HG02798 (cell line): Measurements from ENCODE around the gene ALDH3B1.

Experiments
- ATAC-seq: cut with Tn5 transposase; IDR thresholded peaks from one replicate; pipeline ENCODE4 v1.9.1; 2021; ENCODE audit warnings: mild to moderate bottlenecking; ENCODE audit not compliant: unreplicated experiment, poor library complexity

Gene ALDH3B1

DNA sequence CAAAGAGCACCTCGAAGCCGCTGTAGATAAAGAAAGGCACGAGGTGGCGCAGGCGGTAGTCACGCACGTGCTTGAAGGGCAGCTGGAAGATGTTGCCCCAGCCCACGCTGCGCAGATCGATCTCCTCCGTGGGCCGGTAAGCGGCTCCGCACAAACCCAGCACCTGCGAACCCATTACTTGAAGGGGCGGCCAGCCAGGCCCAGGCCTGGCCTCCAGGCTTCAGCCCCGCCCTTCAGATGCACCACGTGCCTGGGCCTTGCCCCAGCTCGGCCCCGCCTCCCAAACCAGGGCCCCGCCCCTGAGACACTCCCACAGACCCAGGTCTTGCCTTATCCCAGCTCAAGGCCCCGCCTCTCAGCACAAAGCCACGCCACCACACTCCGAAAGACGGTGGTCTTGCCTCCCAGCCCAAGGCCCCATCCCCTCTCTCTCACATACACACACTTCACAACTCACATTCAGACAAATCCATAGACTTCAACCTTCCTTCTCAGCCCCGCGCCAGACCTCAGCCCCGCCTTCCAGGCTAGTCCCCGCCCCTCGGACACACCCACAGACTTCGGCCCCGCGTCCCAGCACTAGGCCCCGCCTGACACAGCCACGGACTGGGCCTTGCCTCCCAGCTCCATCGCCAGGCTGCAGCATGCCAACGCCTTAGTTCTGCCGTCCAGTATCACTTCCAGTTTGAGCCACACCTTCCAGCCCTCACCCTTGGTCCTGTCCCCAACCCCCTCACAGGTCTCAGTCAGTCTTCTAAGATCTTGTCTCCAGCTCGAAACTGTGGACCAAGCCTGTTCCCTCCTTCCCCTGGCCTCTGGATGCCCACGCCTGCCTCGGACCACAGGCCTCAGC lies 13.3 kb upstream of the ALDH3B1 start:
- ATAC-seq: no peak

DNA sequence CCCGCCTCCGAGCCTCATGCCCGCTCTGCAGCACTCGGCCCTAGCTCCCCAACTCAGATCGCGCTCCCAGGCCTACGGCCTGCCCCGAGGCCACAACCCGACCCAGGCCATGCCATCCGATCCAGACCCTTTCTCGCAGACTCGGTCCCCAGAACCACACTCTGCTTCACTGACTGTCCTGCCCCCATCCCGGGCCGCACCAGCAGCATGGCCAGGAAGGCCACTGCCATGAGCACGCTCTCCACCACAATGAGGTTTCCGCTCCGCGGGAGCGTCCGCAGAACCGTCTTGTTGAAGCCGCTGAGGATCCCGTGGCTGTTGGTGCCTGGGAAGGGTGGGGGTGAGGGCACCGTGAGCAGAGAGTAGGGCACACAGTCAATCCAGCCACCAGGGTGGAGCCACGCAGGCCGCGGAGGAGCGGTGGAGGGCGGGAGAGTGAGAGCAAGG lies 12.6 kb upstream of the ALDH3B1 start:
- no peak for ATAC-seq

DNA sequence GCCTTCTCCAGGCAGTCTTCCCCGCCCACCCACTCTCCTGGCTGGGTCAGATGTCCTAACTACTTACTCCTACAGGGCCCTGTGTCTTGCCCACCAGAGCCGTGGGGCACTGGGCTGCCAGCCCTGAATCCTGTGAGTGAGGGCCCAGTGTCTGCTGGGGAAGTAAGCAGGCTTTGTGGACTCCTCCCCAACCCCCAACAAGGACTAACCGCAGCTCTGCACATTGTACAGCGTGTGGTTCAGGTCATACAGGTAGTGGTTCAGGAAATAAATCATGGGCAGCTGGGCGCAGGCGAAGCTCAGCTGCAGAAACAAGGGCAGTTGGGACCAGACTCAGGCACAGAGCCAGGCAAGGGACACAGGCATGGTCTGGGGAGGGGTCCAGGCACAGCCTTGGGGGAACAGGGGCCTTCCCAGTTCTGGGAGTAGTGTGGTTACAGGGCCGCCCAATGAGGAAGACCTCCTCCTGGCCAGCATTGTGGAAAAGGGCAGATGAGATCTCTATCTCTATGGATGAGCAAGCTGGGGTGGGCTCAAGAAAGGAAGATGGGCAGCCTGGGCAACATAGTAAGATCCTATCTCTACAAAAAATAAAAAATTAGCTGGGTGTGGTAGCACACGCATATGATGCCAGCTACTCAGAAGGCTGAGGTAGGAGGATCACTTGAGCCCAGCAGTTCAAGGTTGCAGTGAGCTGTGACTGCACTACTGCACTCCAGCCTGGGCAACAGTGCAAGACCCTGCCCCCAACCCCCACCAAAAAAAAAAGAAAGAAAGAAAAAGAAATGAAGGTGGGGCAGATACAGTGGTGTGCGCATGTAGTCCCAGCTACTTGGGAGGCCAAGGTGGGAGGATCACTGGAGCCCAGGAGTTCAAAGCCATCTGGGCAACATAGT lies 11.7 kb upstream of the ALDH3B1 start:
- ATAC-seq: no peak

DNA sequence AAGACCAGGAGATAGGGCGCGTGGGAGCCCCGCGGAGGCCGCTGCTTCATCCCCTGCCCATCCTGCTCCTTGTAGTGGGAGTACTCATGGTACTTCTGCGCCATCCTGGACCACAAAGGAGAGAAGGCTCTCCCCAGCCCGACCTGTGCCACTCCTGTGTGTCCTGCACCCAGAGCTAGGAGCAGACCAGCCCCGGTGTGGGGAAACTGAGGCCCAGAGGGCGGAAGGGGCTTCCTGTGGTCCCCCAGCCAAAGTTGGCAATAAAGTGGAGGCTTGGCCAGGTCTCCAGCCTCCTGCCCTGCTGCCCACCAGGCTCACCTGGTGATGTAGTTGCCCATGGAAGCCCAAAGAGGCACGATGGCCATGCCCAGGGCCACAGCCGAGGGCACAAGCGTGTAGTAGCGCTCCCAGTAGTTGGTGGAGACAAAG lies 10.9 kb upstream of the ALDH3B1 start:
- ATAC-seq: no peak

DNA sequence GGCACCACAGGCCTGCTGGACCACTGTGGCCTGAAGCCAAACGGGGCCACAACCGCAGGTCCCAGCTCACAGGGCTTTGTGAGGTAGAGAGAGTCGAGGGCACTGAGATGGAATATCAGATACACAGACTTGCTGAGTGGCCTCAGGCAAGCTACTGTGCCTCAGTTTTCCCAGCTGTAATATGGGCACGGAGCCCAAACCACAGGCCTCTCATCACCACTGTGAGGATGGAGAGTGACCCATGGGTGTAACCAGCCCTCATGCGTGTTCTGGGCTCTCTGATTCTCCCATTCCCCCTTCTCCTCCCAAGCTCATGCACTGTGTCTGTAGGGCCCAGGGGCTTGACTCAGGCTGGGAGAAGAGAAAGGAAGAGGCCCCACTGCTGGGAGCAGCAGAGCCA lies 10.4 kb upstream of the ALDH3B1 start:
- ATAC-seq: no peak

DNA sequence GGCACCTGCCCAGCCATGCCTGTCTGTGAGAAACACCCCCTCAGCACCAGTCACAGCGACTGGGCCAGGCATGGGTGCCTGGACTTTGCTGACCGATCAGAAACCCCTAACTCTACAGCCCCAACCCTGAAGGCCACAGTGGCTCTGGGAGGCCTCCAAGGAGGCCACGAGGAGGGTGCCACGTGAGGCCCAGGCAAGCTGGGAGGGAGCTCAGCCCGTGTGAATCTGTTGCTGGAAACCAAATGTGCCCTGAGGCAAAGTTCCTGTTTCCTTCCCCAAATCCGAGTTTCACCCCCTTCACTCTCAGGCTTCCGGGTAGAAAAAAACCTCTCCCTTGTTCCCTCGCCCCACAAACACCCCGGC lies 7.6 kb upstream of the ALDH3B1 start:
- ATAC-seq: peak; percentile 8

DNA sequence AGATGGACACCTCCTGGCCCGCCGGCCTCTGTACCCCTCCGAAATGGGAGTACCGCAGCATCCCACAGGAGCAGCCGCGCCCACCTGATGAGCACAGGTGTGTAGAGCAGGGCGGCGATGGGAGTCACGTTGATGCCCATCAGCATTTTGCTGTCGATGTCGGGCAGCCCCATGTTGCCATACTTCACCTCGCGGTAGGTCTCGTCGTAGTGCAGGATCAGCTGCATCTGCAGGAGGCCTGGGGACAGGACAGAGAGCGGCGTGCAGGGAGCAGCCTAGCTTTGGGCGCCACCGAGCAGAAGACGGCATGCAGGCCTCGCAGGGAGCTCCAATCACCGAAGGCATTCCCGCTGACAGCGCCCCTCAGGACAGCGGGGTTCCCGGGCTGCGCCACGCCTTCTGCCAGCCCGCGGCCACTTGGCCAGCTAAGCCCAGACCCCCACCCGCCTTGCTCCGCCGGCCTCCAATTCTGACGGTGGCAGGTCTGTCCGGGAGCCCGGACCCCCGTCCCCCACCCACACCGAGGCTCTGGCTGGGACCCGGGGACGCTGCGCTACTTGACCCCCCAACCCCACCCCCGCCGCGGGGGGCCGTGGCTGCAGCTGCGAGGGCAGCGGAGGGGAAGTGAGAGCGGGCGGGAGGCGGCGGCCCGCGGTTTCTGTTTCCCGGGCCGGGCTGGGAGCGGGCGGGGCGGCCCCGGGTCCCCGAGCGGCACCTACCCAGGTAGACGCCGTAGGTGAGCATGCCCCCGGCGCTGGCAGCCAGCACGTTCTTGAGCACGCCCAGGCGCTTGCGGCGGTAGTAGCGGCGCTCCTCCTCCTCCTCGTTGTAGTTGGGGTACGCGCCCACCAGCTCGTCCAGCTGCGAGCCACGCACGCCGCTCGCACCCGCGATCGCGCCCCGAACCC lies 6.9 kb upstream of the ALDH3B1 start:
- ATAC-seq: peak; percentile 35

DNA sequence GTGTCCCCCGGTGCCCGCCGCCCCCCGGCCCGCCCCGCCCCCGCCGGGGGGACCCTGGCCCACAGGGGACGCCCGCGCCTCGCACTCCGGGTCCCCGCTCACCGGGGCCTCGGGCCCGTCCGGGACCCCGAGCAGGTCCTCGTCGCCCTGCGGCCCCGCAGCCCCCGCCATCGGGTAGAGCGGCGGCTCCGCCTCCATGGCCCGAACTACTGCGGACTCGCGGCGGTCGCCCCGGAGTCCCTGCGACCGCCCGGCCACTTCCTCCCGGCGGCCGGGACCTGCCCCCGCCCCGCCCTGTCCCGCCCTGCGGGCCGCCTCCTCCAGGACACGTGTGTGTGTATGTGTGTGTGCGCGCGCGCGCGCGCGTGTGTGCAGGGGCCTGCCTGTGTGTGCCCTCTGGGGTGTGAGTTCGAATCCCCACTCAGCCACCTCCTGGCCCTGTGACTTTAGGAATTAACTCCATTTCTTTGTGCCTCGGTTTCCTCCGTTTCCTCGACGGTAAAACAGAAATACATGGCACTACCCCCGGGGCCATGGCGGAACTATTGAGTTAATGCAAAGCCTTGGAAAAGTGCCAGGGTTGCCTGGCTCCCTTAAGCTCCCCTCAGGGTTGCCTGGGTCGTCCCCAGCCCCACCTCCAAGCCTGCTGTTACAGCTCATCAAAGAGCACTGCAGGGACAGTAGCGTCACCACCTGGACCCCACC lies 6.1 kb upstream of the ALDH3B1 start, which contains the start of gene UNC93B1:
UNC93B1 (minus strand) TSS at position 252 of the 705 bp plus-strand sequence; CDS start at position 198, 54 bp downstream.
- ATAC-seq: peak; percentile 72

DNA sequence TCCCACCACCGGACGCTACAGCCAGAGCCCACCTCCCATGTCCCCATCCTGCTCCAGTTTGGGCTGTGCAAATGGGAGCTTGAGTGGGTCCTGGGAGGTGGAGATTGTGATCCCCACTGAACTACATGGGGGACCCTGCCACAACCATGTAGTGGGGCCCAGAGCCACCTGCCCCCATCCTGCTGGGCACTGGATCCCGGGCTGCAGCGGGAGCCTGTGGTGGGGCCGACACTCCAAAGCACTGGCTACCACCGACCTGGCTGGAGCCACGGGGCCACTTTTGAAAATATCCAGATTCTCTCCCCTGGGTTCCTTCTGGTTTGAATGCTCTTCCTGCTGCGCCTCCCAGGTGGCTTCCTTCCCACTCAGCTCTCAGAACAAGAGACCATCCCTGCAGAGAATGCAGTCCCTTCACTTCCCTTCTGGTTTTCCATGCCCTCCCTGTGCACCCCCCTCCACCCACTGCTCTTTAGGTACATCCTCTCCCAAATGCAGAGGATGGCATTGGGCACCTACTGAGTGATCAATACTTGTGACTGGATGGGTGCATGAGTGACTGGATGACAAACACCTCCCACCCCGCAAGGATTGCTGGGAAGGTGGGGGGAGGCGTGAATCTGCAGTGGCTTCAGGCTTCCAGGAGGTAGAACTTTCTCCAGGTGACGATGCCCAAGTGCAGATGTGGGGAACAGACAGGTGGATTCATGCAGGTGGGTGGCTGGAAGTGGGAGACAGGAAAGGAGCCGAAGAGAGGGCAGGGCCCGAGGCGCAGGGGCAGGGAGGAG lies 5.4 kb upstream of the ALDH3B1 start:
- ATAC-seq: no peak

DNA sequence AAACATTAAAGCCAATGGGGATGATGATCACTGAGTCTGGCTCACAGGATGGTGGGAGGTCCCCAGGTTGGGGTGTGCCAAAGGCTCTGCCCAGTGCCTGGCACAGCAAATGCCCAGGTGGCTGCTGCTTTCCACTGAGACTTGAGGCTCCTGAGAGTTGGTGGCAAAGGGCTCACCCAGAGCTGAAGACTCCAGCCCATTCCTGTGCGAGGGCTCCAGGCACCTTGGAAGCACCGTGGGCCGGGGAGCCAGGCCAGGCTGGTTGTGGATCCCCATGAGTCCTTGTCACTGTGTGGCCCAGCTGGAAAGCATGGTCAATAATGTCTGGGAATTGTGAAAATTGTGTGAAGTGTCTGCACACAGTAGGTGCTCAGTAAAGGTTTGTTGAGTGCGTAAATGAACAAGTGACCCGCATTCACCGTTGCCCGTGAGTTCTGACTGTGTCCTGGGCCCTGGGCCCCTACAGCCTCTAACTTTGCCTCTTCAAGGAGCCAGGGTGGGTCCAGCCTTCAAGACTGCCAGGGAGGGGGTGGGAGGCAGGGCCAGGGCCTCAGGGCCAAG lies 3.4 kb upstream of the ALDH3B1 start:
- ATAC-seq: no peak

DNA sequence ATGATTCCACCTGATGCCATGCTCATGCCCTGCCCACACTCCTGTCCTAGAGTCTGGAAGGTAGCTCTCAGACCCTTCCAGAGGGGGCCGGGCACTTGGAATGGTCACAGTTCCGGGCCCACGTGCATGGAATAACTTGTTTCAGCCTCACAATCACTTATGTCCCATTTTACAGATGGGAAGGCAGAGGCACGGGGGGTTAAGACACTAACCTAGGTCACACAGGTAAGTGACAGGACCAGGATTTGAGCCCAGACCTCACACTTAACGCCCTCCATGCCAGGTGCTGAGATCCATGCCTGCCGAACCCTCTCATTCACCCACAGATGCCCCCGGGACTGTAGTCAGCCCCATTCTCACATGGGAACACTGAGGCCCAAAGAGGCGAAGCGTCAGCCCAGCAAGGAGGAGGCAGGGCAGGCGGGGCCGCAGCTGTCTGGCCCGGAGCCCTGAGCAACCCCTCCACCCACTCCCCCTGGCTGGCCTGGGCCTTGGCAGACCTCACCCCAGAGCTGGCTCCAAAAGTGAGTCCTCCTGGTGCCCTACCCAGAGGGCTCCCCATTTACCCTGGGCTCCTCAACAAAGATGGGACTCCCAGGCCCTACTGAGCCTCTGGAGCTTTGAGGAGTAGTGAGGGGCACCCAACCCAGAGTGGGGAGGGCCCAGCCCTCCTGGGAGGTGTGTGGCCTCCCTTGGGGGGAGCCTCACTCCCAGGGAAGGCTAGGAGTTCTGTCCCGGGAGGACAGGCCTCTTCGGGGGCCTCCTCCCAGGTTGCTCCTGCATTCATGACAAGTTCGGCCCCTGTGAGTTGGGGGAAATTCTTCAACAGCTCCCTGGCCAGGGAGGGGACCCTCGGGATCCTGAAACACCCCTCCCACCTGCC lies 2.4 kb upstream of the ALDH3B1 start:
- no peak for ATAC-seq

DNA sequence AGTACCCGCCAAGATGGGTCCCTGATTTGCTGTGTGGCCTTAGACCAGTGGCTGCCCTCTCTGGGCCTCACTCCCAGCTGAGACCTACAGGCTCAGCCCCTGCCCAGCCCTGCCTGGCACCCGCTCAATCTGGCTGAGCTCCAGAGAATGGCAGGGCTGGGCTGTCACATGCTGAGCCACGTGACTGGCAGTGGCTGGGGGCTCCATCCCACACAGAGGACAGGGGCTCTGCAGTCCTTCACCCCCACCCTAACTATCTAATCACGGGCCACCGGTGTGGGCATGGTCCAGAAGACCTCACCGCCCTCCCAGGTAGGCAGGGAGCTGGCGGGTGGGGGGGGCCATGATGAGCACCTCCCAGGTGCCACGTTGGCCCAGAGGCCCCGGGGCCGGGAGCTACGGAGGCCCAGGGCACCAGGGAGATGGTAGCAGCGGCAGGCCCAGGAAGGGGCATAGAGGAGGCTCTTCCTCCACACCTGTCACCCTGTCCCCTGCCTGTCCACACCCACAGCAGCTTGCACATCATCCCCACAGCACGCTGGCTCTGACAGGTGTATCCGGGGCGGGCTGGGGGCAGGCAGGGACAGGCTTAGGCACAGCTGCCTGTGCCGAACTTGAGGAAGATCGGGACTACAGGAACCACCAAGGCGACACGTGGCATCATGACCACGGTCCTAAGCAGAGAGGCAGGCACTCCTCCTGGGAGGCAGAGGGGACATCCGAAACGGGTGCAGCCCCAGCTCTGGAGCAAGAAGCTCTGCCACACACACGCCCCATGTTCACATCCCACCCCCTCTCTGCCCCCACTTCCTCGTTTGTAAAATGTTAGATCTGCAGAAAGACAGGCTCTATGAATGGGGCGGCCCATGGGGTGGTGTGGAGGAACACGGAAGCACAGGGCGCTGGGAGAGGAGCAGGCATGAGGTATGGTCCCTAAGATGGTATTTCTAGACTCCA lies 1.5 kb upstream of the ALDH3B1 start:
- no peak for ATAC-seq

DNA sequence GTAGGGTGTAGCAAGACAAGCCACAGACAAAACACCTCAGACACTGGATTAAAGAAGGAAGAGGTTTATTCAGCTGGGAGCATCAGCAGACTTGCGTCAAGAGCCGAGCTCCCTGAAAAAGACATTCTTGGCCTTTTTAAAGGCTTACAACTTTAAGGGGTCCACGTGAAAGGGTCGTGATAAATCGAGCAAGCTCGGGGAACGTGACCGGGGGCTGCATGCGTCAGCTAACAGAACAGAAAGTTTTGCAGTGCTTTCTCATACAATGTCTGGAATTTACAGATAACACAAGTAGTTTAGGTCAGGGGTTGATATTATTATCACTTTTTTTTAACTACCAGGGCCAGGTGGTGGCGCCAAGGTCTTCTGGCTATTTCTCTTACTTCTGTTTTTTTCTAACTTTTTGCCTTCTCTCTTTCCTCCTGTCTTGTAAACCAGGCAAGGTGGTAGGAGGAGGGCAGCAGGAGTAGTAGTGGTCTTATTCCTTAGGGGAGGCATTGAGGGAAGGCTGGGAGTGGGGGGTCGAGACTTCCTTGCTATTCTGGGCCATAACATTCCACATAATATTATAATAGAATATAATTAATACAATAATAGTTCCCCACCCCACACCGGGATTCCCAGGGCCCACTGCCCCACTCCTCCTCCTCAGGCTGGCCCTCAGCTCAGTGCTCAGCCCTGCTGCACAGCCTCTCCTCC lies 587 bp upstream of the ALDH3B1 start:
- ATAC-seq: no peak

DNA sequence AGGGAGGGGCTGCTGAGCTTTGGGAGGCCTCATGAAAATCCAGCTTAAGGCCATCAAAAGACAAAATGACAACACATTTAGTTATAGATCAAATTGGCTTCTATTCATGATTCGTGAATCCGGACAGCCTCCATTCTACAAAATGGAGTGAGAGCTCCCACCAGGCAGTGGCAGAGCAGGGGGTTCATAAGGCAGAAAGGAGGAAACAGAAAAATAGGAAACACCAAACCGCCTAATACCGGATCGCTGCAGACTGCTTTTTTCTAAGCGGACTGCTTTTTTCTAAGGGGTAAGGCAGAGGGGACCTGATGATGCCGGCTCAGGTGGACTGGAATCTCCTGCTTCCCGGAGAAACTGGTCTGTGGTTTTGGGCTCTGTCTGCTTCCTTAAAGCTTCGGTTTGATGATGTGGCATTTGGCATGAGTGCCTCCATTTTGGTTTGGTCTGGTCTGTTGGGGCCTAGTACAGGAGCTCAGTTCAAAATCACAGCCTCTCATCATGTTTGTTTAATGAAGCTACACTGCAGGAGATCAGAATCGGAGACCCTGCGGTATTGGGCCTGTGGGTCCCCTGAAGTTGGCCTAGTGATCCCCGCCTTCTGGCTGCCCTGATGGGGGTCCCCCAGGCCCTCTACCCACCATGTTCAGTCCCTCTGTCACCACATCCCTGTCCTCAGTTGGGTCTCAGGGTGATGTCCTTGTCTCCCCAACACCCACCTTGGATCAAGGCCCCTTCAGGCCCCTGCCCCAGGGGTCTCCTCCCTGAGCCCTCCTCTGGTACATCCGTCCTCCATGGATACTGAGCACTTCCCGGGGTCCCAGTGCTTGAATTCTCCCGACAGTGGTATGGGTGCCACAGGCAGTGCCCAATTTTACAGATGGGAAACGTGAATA lies 1.2 kb downstream of the ALDH3B1 start:
- no peak for ATAC-seq
